GM12891 (cell line): ENCODE measurements around the gene GNS.

Experiments used
- POLR2A ChIP-seq: IDR thresholded peaks from 2 replicates; pipeline ENCODE4 v1.6.1; 2011; ENCODE audit warnings: low read depth, low read length, control low read depth
- POLR2AphosphoS5 ChIP-seq: IDR thresholded peaks from 2 replicates; pipeline ENCODE4 v1.6.1; 2011; ENCODE audit warnings: low read depth, low read length, control low read depth
- POU2F2 ChIP-seq: IDR thresholded peaks from 2 replicates; pipeline ENCODE4 v1.6.1; 2011; ENCODE audit warnings: low read depth, mild to moderate bottlenecking, control low read depth, low read length, moderate library complexity
- TAF1 ChIP-seq: IDR thresholded peaks from 2 replicates; pipeline ENCODE4 v1.6.1; 2011; ENCODE audit warnings: low read depth, low read length, control low read depth

- TF ChIP-seq POLR2AphosphoS5 (no peak), POLR2A (no peak), TAF1 (no peak), POU2F2 (no peak)
Observed at GRCh38 chr12:64757771-64758170, 1.4 kb downstream of the GNS start.
